Parathyroid adenoma (tissue), 2 donors: ENCODE results near the gene FAM20C.

ENCODE experiments used
- H2AFZ ChIP-seq: fragments of 300-600 bp; sonication (generic); one replicate; pipeline ENCODE4 v1.7.0; 2017; ENCODE audit warnings: antibody characterized with exemption, mild to moderate bottlenecking
- H3K27ac ChIP-seq: fragments of 300-600 bp; sonication (generic); one replicate; pipeline ENCODE4 v1.7.0; 2017
- H3K27me3 ChIP-seq: fragments of 300-600 bp; sonication (generic); one replicate; pipeline ENCODE4 v1.7.0; 2017; ENCODE audit warnings: low read length; ENCODE audit not compliant: control insufficient read depth, insufficient read depth
- H3K36me3 ChIP-seq: fragments of 300-600 bp; sonication (generic); one replicate; pipeline ENCODE4 v1.7.0; 2017; ENCODE audit warnings: low read length; ENCODE audit not compliant: control insufficient read depth, insufficient read depth
- H3K4me1 ChIP-seq: fragments of 300-600 bp; sonication (generic); one replicate; pipeline ENCODE4 v1.7.0; 2017; ENCODE audit warnings: control low read depth
- H3K4me2 ChIP-seq: fragments of 300-600 bp; sonication (generic); one replicate; pipeline ENCODE4 v1.7.0; 2017; ENCODE audit warnings: low read length
- H3K4me3 ChIP-seq: fragments of 300-600 bp; sonication (generic); one replicate; pipeline ENCODE4 v1.7.0; 2017; ENCODE audit warnings: low read depth, low read length
- H3K79me2 ChIP-seq: fragments of 300-600 bp; sonication (generic); one replicate; pipeline ENCODE4 v1.7.0; 2017; ENCODE audit warnings: control low read depth
- H3K9ac ChIP-seq: fragments of 300-600 bp; sonication (generic); one replicate; pipeline ENCODE4 v1.7.0; 2017; ENCODE audit warnings: mild to moderate bottlenecking
- H3K9me3 ChIP-seq: fragments of 300-600 bp; sonication (generic); one replicate; pipeline ENCODE4 v1.7.0; 2017; ENCODE audit warnings: low read length; ENCODE audit not compliant: control insufficient read depth
- CTCF ChIP-seq: fragments of 300-600 bp; sonication (generic); IDR thresholded peaks from one replicate; pipeline ENCODE4 v1.7.0; 2017; ENCODE audit warnings: antibody characterized with exemption, mild to moderate bottlenecking
- donor health status: primary hyperparathyroidism.

Gene FAM20C

GRCh38 chr7:197413-198335, 5.3 kb downstream of the FAM20C start:
- H2AFZ ChIP-seq, result no peak overlapping the region
- no peaks in the 10 kb centered on the region for H3K36me3 ChIP-seq
- peaks cover 6% of the 10 kb centered on the region for H3K4me1 ChIP-seq
- H3K9me3 ChIP-seq, result no peaks in the 10 kb centered on the region
- H3K27me3 ChIP-seq, result no peaks in the 10 kb centered on the region
- no peak overlapping the region for H3K27ac ChIP-seq
- H3K79me2 ChIP-seq, result peaks cover 3% of the 10 kb centered on the region
- H3K9ac ChIP-seq, result no peak overlapping the region
- TF ChIP-seq CTCF, result no peak
- no peak overlapping the region for H3K4me2 ChIP-seq
- no peak overlapping the region for H3K4me3 ChIP-seq

- Histone ChIP-seq H3K9me3 (no peaks in the 10 kb centered on the region), H2AFZ (no peak overlapping the region), H3K27me3 (no peaks in the 10 kb centered on the region), H3K4me2 (no peak overlapping the region), H3K9ac (no peak overlapping the region), H3K4me3 (no peak overlapping the region), H3K36me3 (no peaks in the 10 kb centered on the region), H3K27ac (no peak overlapping the region), H3K79me2 (no peaks in the 10 kb centered on the region), H3K4me1 (no peaks in the 10 kb centered on the region)
- TF ChIP-seq CTCF, result no peak
Observed at GRCh38 chr7:199483-200249, 7.3 kb downstream of the FAM20C start.

GRCh38 chr7:200290-200689, 7.9 kb downstream of the FAM20C start:
- Histone ChIP-seq H3K4me1 (no peaks in the 10 kb centered on the region), H3K27ac (no peak overlapping the region), H3K36me3 (no peaks in the 10 kb centered on the region)

GRCh38 chr7:200704-201103, 8.3 kb downstream of the FAM20C start:
- H3K4me3 ChIP-seq, result no peak overlapping the region
- no peaks in the 10 kb centered on the region for H3K36me3 ChIP-seq
- no peaks in the 10 kb centered on the region for H3K9me3 ChIP-seq
- no peaks in the 10 kb centered on the region for H3K27me3 ChIP-seq
- H3K4me2 ChIP-seq, result no peak overlapping the region
- H3K79me2 ChIP-seq, result no peaks in the 10 kb centered on the region
- H2AFZ ChIP-seq, result no peak overlapping the region
- no peak for TF ChIP-seq CTCF
- no peak overlapping the region for H3K27ac ChIP-seq
- H3K9ac ChIP-seq, result no peak overlapping the region
- no peaks in the 10 kb centered on the region for H3K4me1 ChIP-seq

More at GRCh38 chr7:200290-200689, 7.9 kb downstream of the FAM20C start:
- Histone ChIP-seq H2AFZ (no peak overlapping the region), H3K9ac (no peak overlapping the region), H3K4me3 (no peak overlapping the region), H3K79me2 (no peaks in the 10 kb centered on the region), H3K27me3 (no peaks in the 10 kb centered on the region), H3K4me2 (no peak overlapping the region), H3K9me3 (no peaks in the 10 kb centered on the region)
- no peak for TF ChIP-seq CTCF
